H1 (cell line): ENCODE results near the gene THOC5. TPM values are rescaled to one million over a fixed set of nuclear protein-coding genes. Genes with fewer than 3 reads are reported as not detected.

Experiments used
- CTCF ChIA-PET: fragments of 300-600 bp; sonication (Branson Sonifier 250); formaldehyde crosslinking; loops from one replicate; lab custom pipeline; 2021; ENCODE audit not compliant: partially characterized antibody; lab: Charles Lee
- POLR2A ChIA-PET: fragments of 300-600 bp; sonication (Branson Sonifier 250); formaldehyde crosslinking; loops from one replicate; lab custom pipeline; 2021; ENCODE audit warnings: inconsistent platforms; ENCODE audit not compliant: partially characterized antibody; lab: Charles Lee
- DNase-seq, 2 experiments: peaks; one replicate each; pipeline versions ENCODE4 v3.0.0 to v3.0.0-alpha.2; 2010 to 2022; ENCODE audit warnings: low spot score in 2 of 2, low read depth in 1 of 2, mixed read lengths in 1 of 2
- FAIRE-seq: peaks from 2 replicates; lab custom pipeline; 2011; peaks lifted over from hg19 to GRCh38; lab: Jason Lieb, UNC
- H2AFZ ChIP-seq: 2 replicates; pipeline ENCODE4 v1.8.1; 2012; ENCODE audit warnings: low read length, inconsistent platforms
- H2AK5ac ChIP-seq: 2 replicates; pipeline ENCODE4 v1.6.1; 2013; ENCODE audit warnings: low read depth, low read length
- H2BK120ac ChIP-seq: replicated peaks from 2 replicates; pipeline ENCODE3; 2013; ENCODE audit warnings: low read depth, low read length, inconsistent platforms
- H2BK12ac ChIP-seq: 2 replicates; pipeline ENCODE4 v1.6.1; 2013; ENCODE audit warnings: low read depth, low read length
- H2BK15ac ChIP-seq: 2 replicates; pipeline ENCODE4 v1.6.1; 2013; ENCODE audit warnings: low read length
- H2BK20ac ChIP-seq: 2 replicates; pipeline ENCODE4 v1.6.1; 2013; ENCODE audit warnings: low read length
- H2BK5ac ChIP-seq: 2 replicates; pipeline ENCODE4 v1.6.1; 2013; ENCODE audit warnings: low read depth, low read length
- H3K14ac ChIP-seq: 2 replicates; pipeline ENCODE4 v1.6.1; 2013; ENCODE audit warnings: inconsistent platforms; ENCODE audit not compliant: insufficient read length
- H3K18ac ChIP-seq: 2 replicates; pipeline ENCODE4 v1.6.1; 2013; ENCODE audit warnings: low read length; ENCODE audit errors: extremely low read depth
- H3K23ac ChIP-seq: 2 replicates; pipeline ENCODE4 v1.6.1; 2013; ENCODE audit warnings: inconsistent platforms; ENCODE audit not compliant: insufficient read length
- H3K23me2 ChIP-seq: 2 replicates; pipeline ENCODE4 v1.6.1; 2013; ENCODE audit warnings: low read depth, low read length
- H3K27ac ChIP-seq: 2 replicates; pipeline ENCODE4 v1.6.1; 2011; ENCODE audit warnings: low read depth, low read length, inconsistent platforms
- H3K27me3 ChIP-seq, 4 experiments: replicated peaks in 1 of 4; 1 replicate in 1 of 4; 2 replicates in 3 of 4; pipeline versions ENCODE4 v1.6.1 to v1.8.1; 2011 to 2013; ENCODE audit warnings: low read length in 3 of 4, mild to moderate bottlenecking in 3 of 4, inconsistent platforms in 2 of 4, mixed read lengths in 2 of 4, moderate library complexity in 1 of 4; ENCODE audit not compliant: control insufficient read depth in 3 of 4, insufficient read depth in 3 of 4; ENCODE audit errors: extremely low read depth in 1 of 4
- H3K36me3 ChIP-seq, 4 experiments: 2 replicates each; pipeline versions ENCODE4 v1.6.1 to v1.8.1; 2011 to 2013; ENCODE audit warnings: mild to moderate bottlenecking in 4 of 4, low read length in 3 of 4, moderate library complexity in 2 of 4, control low read depth in 1 of 4, inconsistent platforms in 1 of 4; ENCODE audit not compliant: insufficient read depth in 4 of 4, control insufficient read depth in 2 of 4
- H3K4ac ChIP-seq: replicated peaks from 2 replicates; pipeline ENCODE3; 2013; ENCODE audit warnings: low read length, low read depth, mixed read lengths, inconsistent platforms; ENCODE audit not compliant: insufficient read length
- H3K4me1 ChIP-seq, 4 experiments: replicated peaks in 1 of 4; 1 replicate in 1 of 4; 2 replicates in 3 of 4; pipeline versions ENCODE4 v1.6.1 to v1.8.1; 2011 to 2013; ENCODE audit warnings: low read length in 3 of 4, inconsistent platforms in 2 of 4, mixed read lengths in 1 of 4; ENCODE audit not compliant: insufficient read depth in 4 of 4, control insufficient read depth in 3 of 4
- H3K4me2 ChIP-seq, 2 experiments: 2 replicates each; pipeline versions ENCODE4 v1.6.1 to v1.8.1; 2011 to 2013; ENCODE audit warnings: low read depth in 2 of 2, low read length in 2 of 2, control low read depth in 1 of 2, inconsistent platforms in 1 of 2, mild to moderate bottlenecking in 1 of 2; ENCODE audit not compliant: insufficient read depth in 1 of 2
- H3K4me3 ChIP-seq, 4 experiments: fragments of 200-600, 300-600 bp in 1 of 4; sonication (generic), shearing (Covaris generic), sonication (Bioruptor Twin) in 1 of 4; 2 replicates each; pipeline versions ENCODE4 v1.5.1 to v1.8.1; 2011 to 2016; ENCODE audit warnings: low read length in 4 of 4, low read depth in 3 of 4, control low read depth in 2 of 4, inconsistent platforms in 2 of 4, mild to moderate bottlenecking in 2 of 4, mixed read lengths in 1 of 4, moderate library complexity in 1 of 4; ENCODE audit not compliant: insufficient read depth in 2 of 4; ENCODE audit errors: extremely low read depth in 1 of 4
- H3K56ac ChIP-seq: replicated peaks from 2 replicates; pipeline ENCODE3; 2013; ENCODE audit warnings: low read depth, mild to moderate bottlenecking, mixed read lengths, low read length, inconsistent platforms; ENCODE audit not compliant: insufficient read length
- H3K79me1 ChIP-seq: 2 replicates; pipeline ENCODE4 v1.6.1; 2013; ENCODE audit warnings: low read depth, low read length, control low read depth
- H3K79me2 ChIP-seq, 2 experiments: 2 replicates each; pipeline versions ENCODE4 v1.6.1 to v1.8.1; 2012 to 2013; ENCODE audit warnings: low read length in 2 of 2, mild to moderate bottlenecking in 2 of 2, inconsistent platforms in 1 of 2; ENCODE audit not compliant: insufficient read depth in 2 of 2, control insufficient read depth in 1 of 2
- H3K9ac ChIP-seq, 4 experiments: replicated peaks in 1 of 4; 1 replicate in 1 of 4; 2 replicates in 3 of 4; pipeline versions ENCODE4 v1.6.1 to v1.8.1; 2011 to 2013; ENCODE audit warnings: low read depth in 3 of 4, low read length in 3 of 4, control low read depth in 2 of 4, mild to moderate bottlenecking in 2 of 4, moderate library complexity in 2 of 4, inconsistent platforms in 1 of 4; ENCODE audit errors: extremely low read depth in 1 of 4
- H3K9me3 ChIP-seq, 2 experiments: 2 replicates each; pipeline versions ENCODE4 v1.6.1 to v1.8.1; 2012 to 2013; ENCODE audit warnings: mild to moderate bottlenecking in 2 of 2, moderate library complexity in 2 of 2, control low read depth in 1 of 2, inconsistent platforms in 1 of 2, low read depth in 1 of 2, low read length in 1 of 2, mixed read lengths in 1 of 2; ENCODE audit not compliant: insufficient read depth in 2 of 2
- H4K20me1 ChIP-seq, 2 experiments: replicated peaks in 1 of 2; 2 replicates each; pipeline versions ENCODE3 to v1.8.1; 2011 to 2013; ENCODE audit warnings: inconsistent platforms in 2 of 2, low read length in 2 of 2, mild to moderate bottlenecking in 1 of 2; ENCODE audit not compliant: insufficient read depth in 2 of 2, control insufficient read depth in 1 of 2
- H4K5ac ChIP-seq: 2 replicates; pipeline ENCODE4 v1.6.1; 2013; ENCODE audit warnings: low read length, low read depth, mixed read lengths, inconsistent platforms; ENCODE audit not compliant: insufficient read length
- H4K8ac ChIP-seq: 2 replicates; pipeline ENCODE4 v1.8.0; 2013; ENCODE audit warnings: mild to moderate bottlenecking, moderate library complexity, low read length, inconsistent platforms; ENCODE audit not compliant: insufficient read depth; ENCODE audit errors: extremely low read depth
- H4K91ac ChIP-seq: replicated peaks from 2 replicates; pipeline ENCODE3; 2013; ENCODE audit warnings: low read length, mixed read lengths, inconsistent platforms; ENCODE audit not compliant: insufficient read length
- CHD1 ChIP-seq: IDR thresholded peaks from 2 replicates; pipeline ENCODE4 v1.6.1; 2012; ENCODE audit warnings: low read depth, low read length, improper control_type of control experiment
- CTCF ChIP-seq, 3 experiments: IDR thresholded peaks; 1 replicate in 2 of 3; 2 replicates in 1 of 3; pipeline versions ENCODE4 v1.5.1 to v1.6.1; 2011; ENCODE audit warnings: low read length in 3 of 3, mild to moderate bottlenecking in 3 of 3, inconsistent platforms in 2 of 3, low read depth in 1 of 3, moderate library complexity in 1 of 3; ENCODE audit not compliant: insufficient read depth in 1 of 3; ENCODE audit errors: control extremely low read depth in 1 of 3
- GTF2F1 ChIP-seq: IDR thresholded peaks from 2 replicates; pipeline ENCODE4 v1.6.1; 2012; ENCODE audit warnings: low read depth, low read length, improper control_type of control experiment, borderline replicate concordance
- HDAC2 ChIP-seq, 2 experiments: fragments of 300-600 bp in 1 of 2; sonication (generic) in 1 of 2; IDR thresholded peaks; 2 replicates each; pipeline ENCODE4 v1.6.1; 2011 to 2012; ENCODE audit warnings: low read depth in 2 of 2, low read length in 2 of 2, mild to moderate bottlenecking in 2 of 2, moderate library complexity in 2 of 2, borderline replicate concordance in 1 of 2, inconsistent platforms in 1 of 2
- HDAC6 ChIP-seq: IDR thresholded peaks from one replicate; pipeline ENCODE4 v1.7.1; 2012; ENCODE audit warnings: low read depth, mild to moderate bottlenecking, inconsistent platforms, low read length, moderate library complexity
- JUND ChIP-seq: IDR thresholded peaks from 2 replicates; pipeline ENCODE4 v1.6.1; 2011; ENCODE audit warnings: mild to moderate bottlenecking, improper control_type of control experiment, low read length
- KDM5A ChIP-seq: fragments of 200-600 bp; IDR thresholded peaks from 2 replicates; pipeline ENCODE4 v1.7.1; 2012; ENCODE audit warnings: mild to moderate bottlenecking, low read length, inconsistent platforms, mixed read lengths
- MAX ChIP-seq: IDR thresholded peaks from 2 replicates; pipeline ENCODE4 v1.6.1; 2012; ENCODE audit warnings: inconsistent platforms
- NANOG ChIP-seq: IDR thresholded peaks from 2 replicates; pipeline ENCODE4 v1.6.1; 2011; ENCODE audit warnings: low read length, low read depth, mild to moderate bottlenecking, inconsistent platforms; ENCODE audit not compliant: insufficient read depth, poor library complexity, severe bottlenecking
- SAP30 ChIP-seq: fragments of 300-600 bp; sonication (generic); IDR thresholded peaks from 2 replicates; pipeline ENCODE4 v1.7.1; 2012; ENCODE audit warnings: low read length, moderate library complexity, mild to moderate bottlenecking, inconsistent platforms; ENCODE audit not compliant: insufficient read depth, insufficient replicate concordance
- TCF12 ChIP-seq: IDR thresholded peaks from 2 replicates; pipeline ENCODE4 v1.6.1; 2011; ENCODE audit warnings: low read depth, mild to moderate bottlenecking, low read length
- WGBS, 2 experiments: shearing (Covaris generic) in 1 of 2; methylation state at CpG; one replicate each; pipeline versions ENCODE4 v1.1.6 to v1.1.7; 2013 to 2015; ENCODE audit warnings: low lambda C conversion rate in 2 of 2, mixed read lengths in 2 of 2, inconsistent platforms in 1 of 2, low coverage in 1 of 2, missing lambda C conversion rate in 1 of 2; ENCODE audit not compliant: insufficient replicate concordance in 2 of 2, insufficient coverage in 1 of 2, insufficient read length in 1 of 2; ENCODE audit errors: extremely low coverage in 1 of 2, missing lambda C conversion rate in 1 of 2; 5-methylcytosine and 5-hydroxymethylcytosine counted together
- polyA plus RNA-seq, 7 experiments: library from polyadenylated mRNA; depleted of rRNA in 3 of 7; stranded (reverse) in 5 of 7; unstranded in 2 of 7; fragments of >200 nt in 5 of 7; fragments of 200-250 nt in 2 of 7; gene quantifications; 1 replicate in 5 of 7; 2 replicates in 1 of 7; 4 replicates in 1 of 7; pipeline versions ENCODE4 v1.2.1 to v1.2.3, GENCODE V29; 2011 to 2013; ENCODE audit warnings: missing spikeins in 2 of 7, mixed read lengths in 2 of 7
- total RNA-seq: library from RNA; stranded (reverse); fragmentation: NEBNext Ultra II Directional; extraction: Animal tissue kit (Norgen Biotek cat#: 25700); gene quantifications from 2 replicates; pipeline ENCODE4 v1.2.1, GENCODE V29; 2021

Gene THOC5
- total and polyA plus RNA-seq, 2 of the 8 experiments (the other 6 are each of a cell fraction or from before 2014, with no cell fraction given), result 27.7 to 65.7 TPM

GRCh38 chr22:29593923-29594322 is 40.4 kb upstream of the THOC5 start:
- H2BK15ac ChIP-seq, result no peak overlapping the region
- no peaks in the 10 kb centered on the region for H3K36me3 ChIP-seq
- no peaks in the 10 kb centered on the region for H3K4me1 ChIP-seq
- H2AK5ac ChIP-seq, result no peak overlapping the region
- H2AFZ ChIP-seq, result no peak overlapping the region
- no peak overlapping the region for H2BK20ac ChIP-seq
- H3K23ac ChIP-seq, result no peak overlapping the region
- no peak overlapping the region for H3K4me3 ChIP-seq
- no peak overlapping the region for H4K91ac ChIP-seq
- no peak overlapping the region for H3K56ac ChIP-seq
- ChIA-PET POLR2A (interaction anchor here (0.9 to 1.1 kb wide), 2 partner anchors 9 to 14 kb away, joined by 3 to 4 read pairs; no protein-coding TSS in a partner anchor), CTCF (interaction anchor here (0.8 to 2.9 kb wide), 3 partner anchors 10 to 40 kb away, joined by 3 to 12 read pairs (median 5); partner anchors contain the start of gene THOC5)
- H3K79me2 ChIP-seq, result no peaks in the 10 kb centered on the region
- no peaks in the 10 kb centered on the region for H3K23me2 ChIP-seq
- no peak overlapping the region for H3K4ac ChIP-seq
- no peak for FAIRE-seq
- no peak overlapping the region for H2BK12ac ChIP-seq
- H4K20me1 ChIP-seq, result no peaks in the 10 kb centered on the region
- WGBS, 2 experiments, result 85% methylated on average over 4 of the region's 4 CpGs; no CpG with 5 or more reads in 1 of the 2 experiments
- H2BK5ac ChIP-seq, result no peak overlapping the region
- no peak overlapping the region for H3K9ac ChIP-seq
- H3K4me2 ChIP-seq, result no peak overlapping the region
- H3K14ac ChIP-seq, result no peak overlapping the region
- H3K79me1 ChIP-seq, result no peaks in the 10 kb centered on the region
- H2BK120ac ChIP-seq, result no peak overlapping the region
- no peaks in the 10 kb centered on the region for H3K27me3 ChIP-seq
- H3K18ac ChIP-seq, result no peak overlapping the region
- no peaks in the 10 kb centered on the region for H3K9me3 ChIP-seq
- H3K27ac ChIP-seq, result no peak overlapping the region
- H4K8ac ChIP-seq, result no peak overlapping the region
- no peak for DNase-seq
- no peak overlapping the region for H4K5ac ChIP-seq
- TF ChIP-seq HDAC6, result no peak
- no peak for TF ChIP-seq HDAC2 (IDR thresholded peaks at IDR 0.05; ENCODE audit: borderline replicate concordance in 1 of 2, low read depth in 2 of 2, low read length in 2 of 2)
- TF ChIP-seq JUND, result no peak
- no peak for TF ChIP-seq CTCF (IDR thresholded peaks at IDR 0.05; ENCODE audit: control extremely low read depth in 1 of 3, insufficient read depth in 1 of 3, low read depth in 1 of 3, low read length in 3 of 3)
- no peak for TF ChIP-seq TCF12
- TF ChIP-seq KDM5A, result no peak
- TF ChIP-seq SAP30, result no peak
- TF ChIP-seq MAX, result no peak
- no peak for TF ChIP-seq GTF2F1
- TF ChIP-seq CHD1, result no peak
- no peak for TF ChIP-seq NANOG
